Esophagus (tissue), 2 donors: ENCODE measurements around the gene HORMAD2. TPM values are rescaled to one million over a fixed set of nuclear protein-coding genes. Genes with fewer than 3 reads are reported as not detected.

ENCODE experiments used
- H3K27ac ChIP-seq, 2 donors: one replicate each; pipeline ENCODE4 v1.5.1; 2013; ENCODE audit warnings: low read depth in 2 of 2, mild to moderate bottlenecking in 2 of 2, inconsistent platforms in 1 of 2, low read length in 1 of 2, moderate library complexity in 1 of 2
- H3K27me3 ChIP-seq, 2 donors: one replicate each; pipeline ENCODE4 v1.6.1; 2013; ENCODE audit warnings: low read length in 2 of 2, control low read depth in 1 of 2, mild to moderate bottlenecking in 1 of 2; ENCODE audit not compliant: insufficient read depth in 2 of 2, control insufficient read depth in 1 of 2
- H3K36me3 ChIP-seq, 2 donors: one replicate each; pipeline ENCODE4 v1.6.1; 2013; ENCODE audit warnings: low read length in 1 of 2; ENCODE audit not compliant: control insufficient read depth in 2 of 2, insufficient read depth in 2 of 2
- H3K4me1 ChIP-seq, 2 donors: one replicate each; pipeline ENCODE4 v1.6.1; 2013; ENCODE audit warnings: low read length in 1 of 2; ENCODE audit not compliant: control insufficient read depth in 2 of 2, insufficient read depth in 2 of 2
- H3K4me3 ChIP-seq, 2 donors: one replicate each; pipeline ENCODE4 v1.5.1; 2013; ENCODE audit warnings: low read length in 2 of 2, mild to moderate bottlenecking in 2 of 2, low read depth in 1 of 2, moderate library complexity in 1 of 2
- H3K9me3 ChIP-seq, 2 donors: one replicate each; pipeline ENCODE4 v1.6.1; 2013; ENCODE audit warnings: mild to moderate bottlenecking in 2 of 2, low read depth in 1 of 2, low read length in 1 of 2, moderate library complexity in 1 of 2; ENCODE audit not compliant: control insufficient read depth in 2 of 2, insufficient read depth in 1 of 2
- WGBS, 2 donors: extraction: QIAGEN DNeasy Blood & Tissue Kit; methylation state at CpG; one replicate each; pipeline ENCODE4 v1.1.7; 2013; 5-methylcytosine and 5-hydroxymethylcytosine counted together
- polyA plus RNA-seq, 2 donors: library from polyadenylated mRNA; stranded (reverse); fragments of 200-250 nt; gene quantifications; one replicate each; pipeline ENCODE4 v1.2.3, GENCODE V29; 2013
- donor health status: healthy with polysubstance abuse.
- donor health status: Bipolar disorder and iron deficiency.

HORMAD2 gene
- polyA plus RNA-seq, 2 donors = not detected

DNA sequence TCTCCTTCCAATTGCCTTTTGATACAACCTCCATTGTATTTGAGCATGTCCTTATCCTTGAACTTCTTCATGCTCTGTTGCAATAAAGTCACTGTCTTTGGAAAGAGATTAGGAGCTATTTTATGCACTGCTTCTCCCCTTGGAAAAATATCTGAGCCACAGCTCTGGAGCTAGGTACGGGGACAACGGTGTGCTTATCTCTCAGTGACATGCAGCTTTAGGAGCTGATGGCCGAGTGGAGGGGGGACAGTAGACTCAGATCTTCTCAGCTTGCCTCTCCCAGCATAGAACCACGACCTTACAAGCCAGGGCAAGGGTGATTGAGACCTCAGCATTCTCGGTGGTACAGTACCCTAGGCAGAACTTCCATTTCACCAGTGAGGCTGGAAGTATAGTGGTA lies 64.1 kb downstream of the HORMAD2 start:
- Histone ChIP-seq H3K9me3 (peaks cover 0 to 7% of the 10 kb centered on the region in 2 donors), H3K4me3 (no peak overlapping the region), H3K4me1 (no peaks in the 10 kb centered on the region), H3K27me3 (no peaks in the 10 kb centered on the region), H3K27ac (no peak overlapping the region), H3K36me3 (no peaks in the 10 kb centered on the region)
- WGBS, 2 donors = 77 to 78% methylated on average over 5 of the region's 5 CpGs

GRCh38 chr22:30150212-30150611 lies 69.9 kb downstream of the HORMAD2 start:
- WGBS, 2 donors = 86% methylated on average over 1 of the region's 1 CpG
- H3K27ac ChIP-seq = no peak overlapping the region
- no peaks in the 10 kb centered on the region for H3K9me3 ChIP-seq
- H3K36me3 ChIP-seq = no peaks in the 10 kb centered on the region
- no peak overlapping the region for H3K4me3 ChIP-seq
- no peaks in the 10 kb centered on the region for H3K27me3 ChIP-seq
- H3K4me1 ChIP-seq = no peaks in the 10 kb centered on the region

DNA sequence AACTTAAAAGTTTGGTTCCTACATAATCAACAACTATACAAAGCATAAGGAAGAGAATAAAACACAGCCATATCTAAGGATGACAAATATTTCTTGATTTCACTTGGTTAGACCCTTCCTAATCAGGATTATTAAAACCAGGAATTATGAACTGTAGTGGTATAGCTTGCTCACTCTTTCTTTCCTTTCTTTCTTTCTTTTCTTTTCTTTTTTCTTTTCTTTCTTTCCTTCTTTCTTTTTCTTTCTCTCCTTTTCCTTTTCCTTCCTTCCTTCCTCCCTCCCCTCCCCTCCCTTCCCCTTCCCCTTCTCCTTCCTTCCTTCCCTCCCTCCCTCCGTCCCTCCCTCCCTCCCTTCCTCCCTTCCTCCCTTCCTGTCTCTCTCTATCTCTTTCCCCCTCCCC lies 78.0 kb downstream of the HORMAD2 start:
- H3K4me3 ChIP-seq = no peak overlapping the region
- H3K27me3 ChIP-seq = no peaks in the 10 kb centered on the region
- H3K4me1 ChIP-seq = peaks cover 0 to 2% of the 10 kb centered on the region in 2 donors
- H3K27ac ChIP-seq = no peak overlapping the region
- H3K36me3 ChIP-seq = no peaks in the 10 kb centered on the region
- WGBS, 2 donors = 94% methylated on average over 1 of the region's 1 CpG; no CpG with 5 or more reads in 1 of the 2 donors
- no peaks in the 10 kb centered on the region for H3K9me3 ChIP-seq

DNA sequence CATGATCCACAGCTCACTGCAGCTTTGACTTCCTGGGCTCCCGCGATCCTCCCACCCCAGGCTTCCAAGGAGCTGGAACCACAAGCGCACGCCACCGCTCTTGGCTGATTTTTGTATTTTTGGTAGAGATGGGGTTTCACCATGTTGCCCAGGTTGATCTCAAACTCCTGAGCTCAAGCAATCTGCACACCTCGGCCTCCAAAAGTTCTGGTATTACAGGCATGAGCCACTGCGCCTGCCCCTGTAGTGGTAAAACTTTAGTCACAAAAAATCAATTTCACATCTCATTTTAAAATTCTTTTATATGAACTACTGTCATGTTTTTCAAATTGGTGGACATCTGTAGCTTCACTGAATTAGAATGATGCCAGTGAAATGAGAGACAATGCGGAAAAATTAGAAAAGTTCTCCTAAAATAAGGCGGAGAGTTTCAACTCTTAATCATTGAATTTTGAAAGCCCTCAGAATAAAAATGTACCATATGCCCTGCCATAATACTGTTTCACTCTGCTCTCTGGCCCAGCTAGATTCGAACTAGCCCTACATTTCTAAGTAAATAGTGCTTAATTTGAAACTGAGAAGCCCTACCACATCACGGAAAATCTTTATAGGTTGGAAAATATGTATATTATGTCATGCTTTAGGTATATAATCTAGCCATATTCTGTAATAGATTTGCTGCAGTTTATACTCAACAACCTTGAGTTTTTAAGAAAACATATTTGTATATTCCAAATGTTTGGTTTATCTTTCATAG lies 78.7 kb downstream of the HORMAD2 start:
- Histone ChIP-seq H3K36me3 (no peaks in the 10 kb centered on the region), H3K4me3 (no peak overlapping the region), H3K27ac (no peak overlapping the region), H3K4me1 (peaks cover 0 to 2% of the 10 kb centered on the region in 2 donors), H3K9me3 (no peaks in the 10 kb centered on the region), H3K27me3 (no peaks in the 10 kb centered on the region)
- WGBS, 2 donors = 92 to 93% methylated on average over 11 of the region's 11 CpGs

GRCh38 chr22:30159561-30160353 lies 79.5 kb downstream of the HORMAD2 start:
- no peaks in the 10 kb centered on the region for H3K9me3 ChIP-seq
- H3K27me3 ChIP-seq = no peaks in the 10 kb centered on the region
- 44 to 51% methylated on average over 2 of the region's 2 CpGs for WGBS, 2 donors
- no peak overlapping the region for H3K27ac ChIP-seq
- H3K36me3 ChIP-seq = no peaks in the 10 kb centered on the region
- H3K4me3 ChIP-seq = no peak overlapping the region
- H3K4me1 ChIP-seq = peaks cover 0 to 2% of the 10 kb centered on the region in 2 donors

GRCh38 chr22:30161051-30161469 lies 80.8 kb downstream of the HORMAD2 start:
- peaks cover 0 to 2% of the 10 kb centered on the region in 2 donors for H3K4me1 ChIP-seq
- H3K36me3 ChIP-seq = no peaks in the 10 kb centered on the region
- H3K27me3 ChIP-seq = no peaks in the 10 kb centered on the region
- no peak overlapping the region for H3K27ac ChIP-seq
- no peaks in the 10 kb centered on the region for H3K9me3 ChIP-seq
- H3K4me3 ChIP-seq = no peak overlapping the region

- no peaks in the 10 kb centered on the region for H3K36me3 ChIP-seq
- H3K9me3 ChIP-seq = no peaks in the 10 kb centered on the region
- no peaks in the 10 kb centered on the region for H3K4me1 ChIP-seq
- 86 to 87% methylated on average over 2 of the region's 2 CpGs for WGBS, 2 donors
- no peak overlapping the region for H3K27ac ChIP-seq
- H3K27me3 ChIP-seq = no peaks in the 10 kb centered on the region
- no peak overlapping the region for H3K4me3 ChIP-seq
Observed at GRCh38 chr22:30167296-30167695, 87.0 kb downstream of the HORMAD2 start.

DNA sequence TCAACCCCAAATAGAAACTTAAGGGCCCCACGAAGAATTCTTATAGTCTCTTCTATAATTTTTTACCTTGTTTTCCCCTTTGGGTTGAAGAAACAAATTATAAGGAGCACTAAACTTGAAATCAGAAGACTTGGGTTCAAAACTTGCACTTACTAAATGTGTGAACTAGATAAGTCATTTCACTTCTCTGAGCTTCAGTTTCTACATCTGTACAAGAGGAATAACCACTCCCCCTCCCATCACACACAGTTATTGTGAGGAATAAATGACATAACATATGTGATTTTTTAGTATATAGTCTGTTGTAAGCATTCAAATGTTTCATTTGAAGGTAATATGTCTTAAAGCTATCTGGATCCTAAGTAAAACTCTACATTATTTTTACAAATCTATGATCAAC lies 87.5 kb downstream of the HORMAD2 start:
- Histone ChIP-seq H3K27me3 (no peaks in the 10 kb centered on the region), H3K4me3 (no peak overlapping the region)
- 70 to 71% methylated on average over 1 of the region's 1 CpG for WGBS, 2 donors

GRCh38 chr22:30169002-30169401 lies 88.7 kb downstream of the HORMAD2 start:
- whole genome bisulfite sequencing, 2 donors = 63 to 65% methylated on average over 1 of the region's 1 CpG
- no peaks in the 10 kb centered on the region for H3K36me3 ChIP-seq
- H3K4me1 ChIP-seq = no peaks in the 10 kb centered on the region
- H3K4me3 ChIP-seq = no peak overlapping the region
- no peaks in the 10 kb centered on the region for H3K27me3 ChIP-seq
- H3K9me3 ChIP-seq = no peaks in the 10 kb centered on the region
- H3K27ac ChIP-seq = no peak overlapping the region

More for the DNA sequence above, 87.5 kb downstream of the HORMAD2 start:
- Histone ChIP-seq H3K9me3 (no peaks in the 10 kb centered on the region), H3K36me3 (no peaks in the 10 kb centered on the region), H3K27ac (no peak overlapping the region), H3K4me1 (no peaks in the 10 kb centered on the region)
